Measurements from ENCODE around the gene SOX13.

Gene SOX13

GRCh38 chr1:204065174-204065985, 7.5 kb upstream of the SOX13 start:
- no peak for DNase-seq

GRCh38 chr1:204065986-204066300, 7.0 kb upstream of the SOX13 start:
- DNase-seq = no peak

DNA sequence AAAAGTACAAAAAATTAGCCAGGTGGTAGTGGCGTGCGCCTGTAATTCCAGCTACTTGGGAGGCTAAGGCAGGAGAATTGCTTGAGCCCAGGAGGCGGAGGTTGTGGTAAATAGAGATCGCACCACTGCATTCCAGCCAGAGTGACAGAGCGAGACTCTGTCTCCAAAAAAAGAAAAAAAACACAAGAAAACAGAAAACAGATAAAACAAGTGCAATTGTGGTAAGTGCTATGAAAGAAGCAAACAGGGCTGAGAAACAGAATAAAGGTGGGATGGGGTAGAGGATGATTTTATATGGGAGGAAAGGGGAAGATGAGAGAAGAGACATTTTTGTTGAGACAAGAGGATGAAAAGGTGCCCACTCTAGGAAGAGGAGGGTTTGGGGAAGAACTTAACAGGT, 5.0 kb upstream of the SOX13 start:
- DNase-seq = no peak

DNA sequence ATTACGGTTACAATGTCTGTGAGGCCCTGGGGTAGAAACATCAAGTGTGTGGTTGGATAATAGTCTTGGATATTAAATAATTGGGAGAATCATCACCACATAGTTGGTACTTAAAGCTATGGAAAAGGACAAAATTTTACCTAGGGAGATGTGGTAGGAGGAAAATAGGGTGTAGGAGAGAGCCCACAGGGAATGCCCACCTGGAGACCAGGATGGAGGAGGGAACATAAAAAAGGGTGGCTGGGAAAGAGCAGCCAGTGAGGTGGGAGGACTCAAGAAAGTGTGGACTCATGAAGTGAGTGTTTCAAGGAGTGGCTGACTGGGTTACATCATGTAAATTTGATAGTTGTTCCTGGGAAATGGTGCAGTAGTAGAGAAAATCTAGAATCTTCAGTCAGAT, 3.0 kb upstream of the SOX13 start:
- no peak for DNase-seq

DNA sequence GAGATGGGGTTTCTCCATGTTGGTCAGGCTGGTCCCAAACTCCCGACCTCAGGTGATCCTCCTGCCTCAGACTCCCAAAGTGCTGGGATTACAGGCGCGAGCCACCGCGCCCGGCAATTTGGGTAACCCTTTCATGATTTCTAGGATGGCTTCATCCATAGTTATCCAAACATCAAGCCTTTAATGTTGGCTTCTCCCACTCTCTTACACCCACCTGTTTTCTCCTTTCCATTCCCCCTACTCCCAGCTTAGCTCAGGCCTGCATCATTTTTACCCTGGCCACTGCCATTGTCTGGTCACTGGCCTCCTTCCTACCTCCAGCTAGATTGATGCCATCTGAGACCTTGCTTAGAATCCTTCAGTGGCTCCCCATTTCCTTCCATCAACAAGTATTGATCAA, 2.0 kb upstream of the SOX13 start:
- DNase-seq = no peak

GRCh38 chr1:204073837-204074273, 940 bp downstream of the SOX13 start:
- DNase-seq = peak; percentile 7

GRCh38 chr1:204074274-204075138, 1.6 kb downstream of the SOX13 start:
- no peak for DNase-seq

DNA sequence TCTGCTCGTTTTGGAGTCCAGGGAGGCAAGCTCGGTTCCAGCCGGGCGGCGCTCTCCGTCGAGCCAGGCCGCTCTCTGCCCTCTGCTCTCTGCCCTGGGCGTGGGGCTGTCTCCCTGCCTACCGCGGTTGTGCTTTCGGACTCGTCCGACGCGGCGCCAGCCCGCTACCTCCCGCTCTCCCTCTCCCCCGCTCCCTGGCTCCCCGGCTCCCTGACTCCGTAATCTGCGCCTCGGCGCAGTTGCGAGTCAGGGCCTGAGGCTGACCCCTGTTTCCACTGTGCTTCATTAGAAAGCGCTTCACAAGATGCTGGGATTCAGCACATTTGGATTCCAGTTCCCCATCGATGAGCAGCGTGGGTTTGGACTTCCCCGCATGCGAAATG, 2.2 kb downstream of the SOX13 start:
- no peak for DNase-seq

- no peak for DNase-seq
Measured at GRCh38 chr1:204075890-204076846, 3.3 kb downstream of the SOX13 start.

DNA sequence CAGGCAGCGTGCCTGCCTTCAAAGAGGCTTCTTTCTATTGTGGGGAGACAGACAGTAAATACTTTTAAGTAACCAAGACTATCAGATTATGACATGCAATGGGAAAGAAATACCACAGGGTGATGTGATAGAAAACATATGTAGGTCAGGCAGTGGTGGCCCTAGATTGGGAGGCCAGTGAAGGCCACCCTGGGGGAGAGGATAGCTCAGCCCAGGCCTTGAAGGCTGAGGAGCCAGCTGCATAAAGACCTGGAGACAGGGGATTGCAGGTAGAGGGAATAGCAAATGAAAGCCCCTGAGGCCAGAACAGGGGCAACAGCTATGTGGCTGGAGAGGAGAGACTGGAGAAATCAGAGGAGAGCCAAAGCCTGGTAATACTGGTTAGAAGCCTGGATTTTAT, 4.0 kb downstream of the SOX13 start:
- DNase-seq = no peak

GRCh38 chr1:204077979-204078696, 5.2 kb downstream of the SOX13 start:
- DNase-seq = no peak

- no peak for DNase-seq
Measured at GRCh38 chr1:204079608-204079999, 6.7 kb downstream of the SOX13 start.

DNA sequence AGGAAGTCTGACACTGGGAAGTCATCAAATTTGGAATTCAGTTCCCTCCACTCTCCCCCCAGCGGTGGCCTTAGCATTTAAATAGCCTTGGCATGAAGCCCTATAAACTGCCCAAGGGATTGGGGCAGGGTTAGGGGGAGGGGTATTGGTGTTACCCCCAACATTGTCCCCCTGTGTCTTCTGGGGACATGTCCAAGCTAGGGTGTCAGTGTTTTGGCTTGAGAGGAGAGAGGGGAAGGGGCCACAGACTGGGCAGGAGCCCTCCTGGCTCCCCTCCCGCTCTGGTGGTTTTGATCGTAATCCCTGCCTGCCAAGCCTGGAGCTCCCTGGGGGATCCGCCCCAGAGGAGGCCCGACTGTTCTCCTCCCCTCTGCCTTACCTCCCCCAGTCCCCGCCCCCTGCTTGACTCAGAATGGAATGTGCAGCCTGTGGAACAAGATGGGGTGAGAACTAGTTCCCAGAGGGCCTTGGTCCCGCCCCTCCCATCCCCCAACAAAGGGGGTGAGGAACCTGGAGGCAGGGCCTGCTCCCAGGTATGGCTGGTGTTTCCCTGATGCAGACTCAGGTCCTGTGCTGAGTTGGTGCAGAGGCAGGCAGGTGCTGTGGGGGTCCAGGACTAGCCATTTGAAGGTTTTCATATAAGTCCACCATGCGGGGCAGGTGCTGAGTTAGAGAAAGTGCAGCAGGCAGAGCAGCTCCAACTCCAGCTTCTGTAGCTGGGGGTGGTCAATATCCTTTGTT, 7.4 kb downstream of the SOX13 start:
- no peak for DNase-seq

DNA sequence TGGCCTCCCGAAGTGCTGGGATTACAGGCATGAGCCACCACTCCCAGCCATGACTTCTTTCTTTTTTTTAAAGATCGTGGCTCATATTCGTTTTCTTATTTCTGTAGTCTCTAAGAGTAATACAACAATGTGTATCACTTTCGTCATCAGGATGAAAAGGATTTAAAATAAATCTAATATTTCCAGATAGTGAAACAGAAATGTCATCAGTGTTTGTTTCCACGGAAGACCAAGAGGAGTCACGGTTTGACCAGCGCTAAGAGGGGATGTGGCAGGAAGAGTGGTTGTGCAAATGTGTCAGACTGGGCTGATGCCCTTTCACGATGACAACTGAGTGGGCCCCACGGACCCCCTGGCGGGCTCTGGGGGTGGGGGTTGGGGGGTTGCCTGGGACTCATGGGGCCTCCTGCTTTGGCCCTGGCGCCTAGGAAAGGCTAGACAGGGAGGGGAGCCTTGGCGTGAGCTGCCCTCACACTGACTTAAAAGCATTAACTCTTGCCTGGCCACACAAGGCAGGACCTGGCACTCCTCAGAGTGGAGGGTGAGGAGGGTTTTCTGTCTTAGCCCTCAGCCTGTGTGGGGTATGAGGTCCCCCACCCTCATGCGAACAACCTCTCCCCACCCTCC, 8.4 kb downstream of the SOX13 start:
- no peak for DNase-seq

GRCh38 chr1:204081791-204082513, 9.0 kb downstream of the SOX13 start:
- no peak for DNase-seq

DNA sequence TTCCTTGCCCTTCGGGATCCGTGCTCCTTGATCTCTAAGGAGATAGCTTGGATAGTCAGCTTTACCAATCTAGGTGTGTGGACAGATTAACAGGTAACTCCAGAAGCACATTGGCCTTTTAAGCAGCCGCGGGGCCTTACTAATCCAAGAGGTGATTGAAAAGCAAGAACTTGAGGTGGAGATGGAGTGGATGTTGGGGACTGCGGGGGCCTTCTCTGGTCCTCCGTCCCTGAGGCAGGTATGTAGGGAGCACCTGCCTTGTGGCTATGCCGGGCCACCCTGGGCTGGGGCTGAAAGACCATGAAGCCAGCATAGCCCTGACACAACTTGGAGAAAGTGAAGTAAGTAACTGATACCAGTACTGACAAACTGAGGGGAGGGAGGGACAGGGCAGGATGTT, 10.6 kb downstream of the SOX13 start:
- no peak for DNase-seq

GRCh38 chr1:204084247-204084772, 11.4 kb downstream of the SOX13 start:
- no peak for DNase-seq

DNA sequence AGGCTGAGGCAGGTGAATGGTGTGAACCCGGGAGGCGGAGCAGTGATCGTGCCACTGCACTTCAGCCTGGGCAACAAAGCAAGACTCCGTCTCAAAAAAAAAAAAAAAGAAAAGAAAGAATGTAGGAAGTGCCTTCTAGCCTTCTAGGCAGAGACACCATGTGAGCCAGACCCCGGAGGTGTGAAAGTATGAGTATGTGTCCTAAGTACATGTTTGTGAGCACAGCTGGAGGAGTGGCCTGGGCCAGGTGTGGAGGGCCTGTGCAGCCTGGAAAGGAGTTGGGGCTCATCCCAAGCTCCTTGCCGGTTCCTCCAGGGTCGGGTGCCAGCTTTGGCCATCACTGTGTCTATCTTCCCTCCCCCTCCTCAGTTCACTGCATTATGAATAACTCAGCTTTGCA, 13.0 kb downstream of the SOX13 start:
- no peak for DNase-seq

DNA sequence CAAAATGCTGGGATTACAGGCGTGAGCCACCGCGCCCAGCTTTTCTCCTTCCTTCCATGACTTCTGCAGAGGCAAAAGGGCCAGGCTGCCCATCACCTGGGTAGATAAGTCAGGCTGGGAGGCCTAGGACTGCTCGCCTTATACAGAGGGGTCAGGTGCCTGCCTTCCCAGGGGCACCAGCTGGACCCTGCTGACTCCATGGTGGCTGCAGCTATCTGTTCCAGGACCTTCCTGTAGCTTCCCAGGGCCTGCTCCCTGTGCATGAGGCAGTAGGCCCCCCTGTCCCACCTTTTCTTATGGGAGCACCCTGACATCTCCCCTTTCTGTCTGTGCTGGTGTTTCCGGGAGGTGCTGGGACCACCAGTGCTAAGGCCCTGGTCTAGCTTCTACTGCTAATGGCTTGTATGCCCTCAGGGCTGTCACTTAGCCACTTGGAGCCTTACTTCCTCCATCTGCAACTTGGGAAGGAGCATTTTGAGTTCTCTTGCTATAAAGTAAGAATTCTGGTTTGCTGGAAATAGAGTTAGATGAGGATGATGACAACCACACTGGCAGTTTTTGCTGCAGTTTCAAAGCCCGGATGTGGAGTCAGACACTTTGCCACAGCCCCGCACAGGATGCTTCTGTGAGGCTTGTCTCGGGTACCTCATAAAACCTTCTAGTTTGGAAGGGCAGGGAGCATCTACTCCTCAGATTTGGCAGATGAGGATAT, 14.4 kb downstream of the SOX13 start:
- no peak for DNase-seq
